GM21526 (cell line): Measurements from ENCODE around the gene FAM47E.

ENCODE experiments used
- ATAC-seq: cut with Tn5 transposase; IDR thresholded peaks from one replicate; pipeline ENCODE4 v1.9.1; 2021; ENCODE audit warnings: moderate library complexity; ENCODE audit not compliant: unreplicated experiment, low FRiP score

FAM47E gene

GRCh38 chr4:76251441-76252270 is at the start of gene FAM47E:
FAM47E (plus strand) TSS chr4:76251721; CDS start chr4:76251747, 26 bp downstream.
- no peak for ATAC-seq

DNA sequence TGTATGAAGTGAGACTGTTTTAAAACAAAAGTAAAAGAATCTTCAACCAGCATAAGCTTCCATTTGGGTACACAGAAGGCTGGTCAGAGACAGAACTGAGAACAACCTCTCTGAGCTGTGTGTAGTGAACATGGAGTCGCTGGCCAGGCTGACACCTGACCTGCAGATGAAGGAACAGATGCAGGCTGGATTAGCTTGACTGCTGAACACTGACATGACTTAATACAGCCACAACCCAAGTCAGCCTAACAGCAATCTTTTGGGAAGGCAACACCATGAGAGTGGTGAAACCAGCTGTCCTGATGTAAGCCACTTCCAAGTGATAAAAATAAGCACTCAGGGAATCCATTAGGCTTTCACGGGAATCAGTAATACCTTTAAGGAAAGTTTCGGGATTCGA is 48.0 kb upstream of the FAM47E start:
- no peak for ATAC-seq

- no peak for ATAC-seq
These were observed 46.6 kb upstream of the FAM47E start for GRCh38 chr4:76204936-76205335.

- no peak for ATAC-seq
These were observed 46.0 kb upstream of the FAM47E start for GRCh38 chr4:76205476-76205875.

DNA sequence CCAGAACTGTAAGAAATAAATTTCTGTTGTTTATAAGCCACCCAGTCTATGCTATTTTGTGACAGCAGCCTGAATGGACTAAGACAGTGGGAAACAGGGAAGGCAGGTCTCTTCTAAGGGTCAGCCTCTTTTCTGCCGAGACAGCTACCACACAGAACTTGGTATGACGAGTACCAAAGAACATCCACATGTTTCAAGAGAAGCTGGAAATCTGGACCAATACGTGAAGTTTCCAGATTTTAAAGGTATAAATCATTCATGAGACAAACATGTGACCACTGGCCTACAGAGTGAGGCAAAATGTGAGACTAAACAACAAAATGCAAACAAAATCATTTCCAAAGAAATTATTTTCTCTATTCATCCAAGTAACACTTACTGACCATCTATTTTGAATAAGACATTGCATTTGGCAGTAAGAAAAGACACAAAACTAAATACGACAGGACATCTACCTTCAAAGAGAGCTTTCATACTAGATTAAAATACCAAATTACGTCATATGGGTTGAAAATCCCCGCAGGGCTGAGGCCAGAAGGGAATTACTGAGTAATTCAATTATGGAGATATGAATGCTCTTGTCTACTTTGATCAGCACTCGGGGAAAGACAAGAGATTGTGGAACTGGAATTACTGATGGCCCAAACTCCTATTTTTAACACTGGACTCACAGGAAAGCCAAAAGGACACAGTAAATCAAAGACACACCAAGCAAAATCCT is 45.1 kb upstream of the FAM47E start:
- ATAC-seq = no peak

- ATAC-seq = no peak
These were observed 44.0 kb upstream of the FAM47E start for GRCh38 chr4:76207549-76207948.

DNA sequence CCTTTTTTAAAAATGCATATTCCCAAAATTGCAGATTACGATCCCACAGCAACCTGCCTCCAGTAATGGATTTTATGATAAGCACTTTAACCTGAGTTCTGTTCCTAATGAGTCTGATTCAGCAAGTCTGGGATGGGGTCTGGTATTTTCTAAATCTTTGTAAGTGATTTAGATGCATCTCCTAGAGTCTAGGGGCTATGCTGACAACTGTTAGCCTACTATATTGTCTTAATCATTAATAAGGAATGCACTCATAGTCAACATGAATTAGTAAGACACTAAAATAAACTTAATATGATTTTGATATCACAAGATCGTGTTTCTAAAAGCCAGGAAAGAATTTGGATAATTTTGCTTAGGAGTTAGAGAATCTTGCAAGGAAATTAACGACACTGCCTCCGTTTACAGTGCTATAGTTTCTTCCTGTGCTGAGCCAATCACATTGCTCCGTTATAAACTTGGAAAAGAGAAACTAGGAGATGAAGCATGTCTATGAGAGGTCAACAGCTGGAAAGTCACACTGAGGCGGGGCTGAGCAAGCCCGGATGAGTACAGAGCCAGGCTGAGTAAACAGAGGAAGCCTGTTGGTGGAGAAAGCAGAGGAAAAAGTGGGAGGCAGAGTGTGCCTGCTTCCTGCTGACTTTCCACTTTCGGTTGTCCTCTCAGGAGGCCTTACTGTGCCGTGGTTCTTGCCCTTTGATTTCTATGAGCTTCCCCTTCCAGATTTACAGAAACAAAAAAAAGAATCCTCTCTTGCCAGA is 43.3 kb upstream of the FAM47E start:
- ATAC-seq = no peak

GRCh38 chr4:76209881-76210280 is 41.6 kb upstream of the FAM47E start:
- ATAC-seq = no peak

DNA sequence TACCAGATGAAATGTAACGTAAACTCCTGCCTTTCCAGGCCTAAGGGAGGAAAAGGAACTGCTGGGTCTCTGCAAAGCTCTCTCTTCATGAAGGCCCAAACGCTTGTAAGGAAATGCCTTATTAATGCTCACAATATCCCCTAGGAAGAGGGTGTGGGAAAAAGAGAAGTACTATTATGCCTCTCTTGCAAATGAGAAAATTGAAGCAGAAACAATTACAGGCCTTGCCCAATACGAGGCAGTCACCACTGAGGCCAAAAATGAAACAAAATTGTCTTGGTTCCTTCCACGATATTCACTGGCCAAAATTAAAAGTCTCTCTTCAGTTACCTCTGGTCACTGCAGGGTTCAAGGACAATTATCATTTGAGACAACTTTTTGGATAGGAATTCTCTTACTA is 41.1 kb upstream of the FAM47E start:
- ATAC-seq = no peak

GRCh38 chr4:76211769-76212708 is 39.5 kb upstream of the FAM47E start:
- no peak for ATAC-seq

DNA sequence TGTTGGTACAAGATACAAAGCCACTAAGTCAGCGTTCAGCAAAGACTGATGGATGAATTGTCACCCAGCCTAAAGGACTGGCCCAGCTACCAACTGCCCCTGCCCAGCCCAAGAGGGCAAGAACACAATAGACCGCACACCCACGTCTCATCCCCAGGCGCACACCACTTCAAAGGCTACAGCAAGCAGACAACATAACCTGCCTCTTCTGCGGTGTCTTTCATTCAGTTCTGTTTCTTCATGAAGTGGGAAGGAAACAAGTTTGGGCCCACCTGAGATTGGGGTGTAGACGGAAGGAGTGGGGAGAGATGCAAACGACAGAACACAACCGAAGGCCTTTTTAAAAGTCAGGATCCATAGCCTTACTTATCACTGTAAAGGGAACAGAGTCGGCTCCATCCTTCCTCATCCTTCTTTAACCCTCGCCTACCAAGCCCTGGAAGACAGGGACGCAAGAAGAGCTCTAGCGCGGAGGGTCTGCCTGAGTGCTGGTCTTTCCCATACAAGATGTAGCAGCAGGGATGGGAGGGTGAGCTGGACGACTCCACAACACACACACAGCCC is 38.6 kb upstream of the FAM47E start:
- no peak for ATAC-seq

DNA sequence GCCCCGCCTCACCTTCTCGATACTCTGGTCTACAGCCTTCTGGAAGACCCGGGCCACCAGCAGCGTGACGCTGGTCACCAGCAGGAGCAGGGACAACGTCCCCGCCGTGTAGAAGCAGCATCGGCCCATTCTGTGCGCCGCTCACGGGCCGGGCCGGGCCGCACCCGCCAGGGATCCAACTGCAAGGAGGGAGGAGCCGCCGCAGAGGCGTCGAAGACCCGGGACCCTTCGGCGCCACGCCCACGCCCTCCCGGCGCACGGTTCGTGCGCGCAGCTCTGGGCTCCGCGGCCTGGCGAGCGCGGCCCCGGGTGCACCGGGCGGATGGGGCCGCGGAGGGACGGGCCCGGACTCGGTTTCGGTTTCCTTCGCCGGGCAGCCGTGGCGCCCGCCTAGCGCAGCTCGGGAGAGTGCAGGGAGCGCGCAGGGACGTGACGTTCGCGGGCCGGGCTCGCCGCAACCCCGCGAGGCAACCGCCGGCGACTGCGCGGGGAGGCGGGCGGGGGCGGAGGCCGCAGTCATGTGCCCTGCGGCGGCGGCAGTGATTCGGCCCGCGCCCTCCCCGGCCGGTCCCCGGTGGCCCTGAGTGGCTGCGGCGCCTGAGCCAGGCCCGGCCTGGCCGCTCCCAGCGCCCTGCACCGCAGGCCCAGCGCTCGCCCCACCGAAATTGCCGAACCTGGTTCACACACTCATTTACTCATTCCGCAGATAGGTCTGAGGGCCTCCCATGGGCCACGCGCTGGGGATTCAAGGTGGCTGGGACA is 37.9 kb upstream of the FAM47E start, which contains the start of gene SCARB2:
Gene SCARB2 (minus strand): TSS at position 410 of the 762 bp plus-strand sequence. CDS start 281 bp downstream, at position 129.
- peak; percentile 71 for ATAC-seq

- peak; percentile 7 for ATAC-seq
These were observed 37.3 kb upstream of the FAM47E start for GRCh38 chr4:76214177-76214675.

GRCh38 chr4:76215077-76215476 is 36.4 kb upstream of the FAM47E start:
- no peak for ATAC-seq

DNA sequence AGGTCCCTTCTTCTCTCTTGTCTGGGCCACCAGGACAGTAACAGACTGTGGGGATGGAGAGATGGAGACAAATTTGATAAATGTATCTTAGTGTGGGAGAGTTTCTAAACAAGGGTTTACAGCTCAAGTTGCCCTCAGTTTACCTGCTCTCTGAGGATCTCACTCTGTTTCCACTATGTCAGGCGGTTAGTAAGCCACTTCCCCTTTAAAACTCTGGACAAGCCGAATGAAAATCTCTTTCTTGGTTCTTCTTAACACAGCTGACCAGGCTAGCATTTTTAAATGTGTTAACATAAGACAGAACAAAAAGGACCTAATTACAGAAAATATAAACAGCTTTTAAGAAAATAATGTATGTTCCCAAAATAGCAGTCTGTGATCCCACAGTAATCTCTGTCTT is 35.0 kb upstream of the FAM47E start:
- ATAC-seq = no peak

- ATAC-seq = no peak
These were observed 34.3 kb upstream of the FAM47E start for GRCh38 chr4:76216975-76217814.

GRCh38 chr4:76219299-76220055 is 32.0 kb upstream of the FAM47E start:
- ATAC-seq = no peak
